H9 (cell line): ENCODE measurements around the gene SP110. TPM values are rescaled to one million over a fixed set of nuclear protein-coding genes. Genes with fewer than 3 reads are reported as not detected.

Experiments used
- DNase-seq: peaks from one replicate; pipeline ENCODE4 v3.0.0-alpha.2; 2017
- H2AFZ ChIP-seq: one replicate; pipeline ENCODE4 v1.6.1; 2013; ENCODE audit warnings: mild to moderate bottlenecking, low read length, control low read depth, moderate library complexity
- H2AK5ac ChIP-seq: 2 replicates; pipeline ENCODE4 v1.6.1; 2013; ENCODE audit warnings: low read length, control low read depth, mixed read lengths; ENCODE audit not compliant: insufficient read length
- H2BK120ac ChIP-seq: one replicate; pipeline ENCODE4 v1.6.1; 2013; ENCODE audit warnings: low read depth, mild to moderate bottlenecking, low read length, control low read depth, inconsistent platforms; ENCODE audit not compliant: poor library complexity, severe bottlenecking
- H2BK12ac ChIP-seq: 2 replicates; pipeline ENCODE4 v1.6.1; 2013; ENCODE audit warnings: low read length, control low read depth, mixed read lengths, low read depth; ENCODE audit not compliant: insufficient read length
- H2BK15ac ChIP-seq: 2 replicates; pipeline ENCODE4 v1.6.1; 2013; ENCODE audit warnings: low read depth, low read length, control low read depth
- H2BK20ac ChIP-seq: one replicate; pipeline ENCODE4 v1.6.1; 2013; ENCODE audit warnings: low read depth, mild to moderate bottlenecking, low read length, control low read depth, inconsistent platforms; ENCODE audit not compliant: poor library complexity, severe bottlenecking
- H2BK5ac ChIP-seq: 2 replicates; pipeline ENCODE4 v1.6.1; 2013; ENCODE audit warnings: low read length, control low read depth, mixed read lengths; ENCODE audit not compliant: insufficient read length
- H3K14ac ChIP-seq: 2 replicates; pipeline ENCODE4 v1.6.1; 2013; ENCODE audit warnings: low read length, control low read depth; ENCODE audit not compliant: insufficient read depth
- H3K18ac ChIP-seq: 2 replicates; pipeline ENCODE4 v1.6.1; 2013; ENCODE audit warnings: low read depth, mild to moderate bottlenecking, mixed read lengths, low read length, control low read depth; ENCODE audit not compliant: insufficient read length
- H3K23ac ChIP-seq: 2 replicates; pipeline ENCODE4 v1.6.1; 2013; ENCODE audit warnings: low read length, control low read depth, mixed read lengths, low read depth; ENCODE audit not compliant: insufficient read length
- H3K23me2 ChIP-seq: 2 replicates; pipeline ENCODE4 v1.6.1; 2013; ENCODE audit warnings: low read depth, mild to moderate bottlenecking, mixed read lengths, low read length, control low read depth; ENCODE audit not compliant: insufficient read length, poor library complexity, severe bottlenecking
- H3K27ac ChIP-seq: 2 replicates; pipeline ENCODE4 v1.5.1; 2013; ENCODE audit warnings: low read length, control low read depth, mixed read lengths, low read depth; ENCODE audit not compliant: insufficient read length
- H3K27me3 ChIP-seq: 2 replicates; pipeline ENCODE4 v1.6.1; 2013; ENCODE audit warnings: low read length, control low read depth, inconsistent platforms; ENCODE audit not compliant: insufficient read depth
- H3K4ac ChIP-seq: 2 replicates; pipeline ENCODE4 v1.6.1; 2013; ENCODE audit warnings: low read depth, mild to moderate bottlenecking, control low read depth, inconsistent platforms, low read length, moderate library complexity
- H3K4me1 ChIP-seq: 2 replicates; pipeline ENCODE4 v1.6.1; 2013; ENCODE audit warnings: low read length, control low read depth, inconsistent platforms; ENCODE audit not compliant: insufficient read depth
- H3K4me2 ChIP-seq: 2 replicates; pipeline ENCODE4 v1.6.1; 2013; ENCODE audit warnings: low read length, control low read depth, mixed read lengths; ENCODE audit not compliant: insufficient read length, insufficient read depth
- H3K56ac ChIP-seq: 2 replicates; pipeline ENCODE4 v1.6.1; 2013; ENCODE audit warnings: low read depth, mild to moderate bottlenecking, mixed read lengths, low read length, control low read depth; ENCODE audit not compliant: insufficient read length
- H3K79me1 ChIP-seq: 2 replicates; pipeline ENCODE4 v1.6.1; 2013; ENCODE audit warnings: low read depth, mild to moderate bottlenecking, moderate library complexity, low read length, control low read depth, inconsistent platforms; ENCODE audit not compliant: insufficient read depth, poor library complexity, severe bottlenecking
- H3K79me2 ChIP-seq: 2 replicates; pipeline ENCODE4 v1.6.1; 2013; ENCODE audit warnings: low read length, control low read depth, inconsistent platforms; ENCODE audit not compliant: insufficient read depth
- H3K9ac ChIP-seq: 2 replicates; pipeline ENCODE4 v1.6.1; 2013; ENCODE audit warnings: low read length, control low read depth, mixed read lengths; ENCODE audit not compliant: insufficient read length; ENCODE audit errors: extremely low read depth
- H3K9me3 ChIP-seq: one replicate; pipeline ENCODE4 v1.6.1; 2013; ENCODE audit warnings: low read depth, low read length, inconsistent platforms; ENCODE audit not compliant: control insufficient read depth
- H3T11ph ChIP-seq: one replicate; pipeline ENCODE4 v1.6.1; 2013; ENCODE audit warnings: mild to moderate bottlenecking, low read length, control low read depth, inconsistent platforms
- H4K20me1 ChIP-seq: one replicate; pipeline ENCODE4 v1.6.1; 2013; ENCODE audit not compliant: control insufficient read depth, insufficient read length, insufficient read depth
- H4K5ac ChIP-seq: 2 replicates; pipeline ENCODE4 v1.6.1; 2013; ENCODE audit warnings: low read depth, mild to moderate bottlenecking, mixed read lengths, low read length, control low read depth; ENCODE audit not compliant: insufficient read length
- H4K8ac ChIP-seq: replicated peaks from 2 replicates; pipeline ENCODE4 v1.6.1; 2013; ENCODE audit warnings: low read length, control low read depth, mixed read lengths, low read depth; ENCODE audit not compliant: insufficient read length
- H4K91ac ChIP-seq: 2 replicates; pipeline ENCODE4 v1.6.1; 2013; ENCODE audit warnings: low read depth, mild to moderate bottlenecking, moderate library complexity, mixed read lengths, low read length, control low read depth; ENCODE audit not compliant: insufficient read length
- H3K27ac Mint-ChIP-seq, 3 experiments: 2 replicates in 2 of 3; 3 replicates in 1 of 3; pipeline ENCODE4 v1.8.0; 2020 to 2021; ENCODE audit warnings: mixed read lengths in 3 of 3, mild to moderate bottlenecking in 1 of 3, moderate library complexity in 1 of 3
- H3K27me3 Mint-ChIP-seq: 2 replicates; pipeline ENCODE4 v1.8.0; 2021; ENCODE audit warnings: low read depth, mild to moderate bottlenecking, moderate library complexity, mixed read lengths
- H3K36me3 Mint-ChIP-seq, 3 experiments: 2 replicates in 2 of 3; 3 replicates in 1 of 3; pipeline ENCODE4 v1.8.0; 2020 to 2021; ENCODE audit warnings: low read depth in 3 of 3, mixed read lengths in 3 of 3; ENCODE audit not compliant: insufficient read depth in 1 of 3
- H3K4me1 Mint-ChIP-seq, 2 experiments: 2 replicates each; pipeline ENCODE4 v1.8.0; 2020; ENCODE audit warnings: mixed read lengths in 2 of 2
- H3K4me3 Mint-ChIP-seq, 2 experiments: 2 replicates in 1 of 2; 3 replicates in 1 of 2; pipeline ENCODE4 v1.8.0; 2020 to 2021; ENCODE audit warnings: mild to moderate bottlenecking in 2 of 2, mixed read lengths in 2 of 2, moderate library complexity in 1 of 2
- H3K9me3 Mint-ChIP-seq, 2 experiments: 2 replicates in 1 of 2; 3 replicates in 1 of 2; pipeline ENCODE4 v1.8.0; 2020; ENCODE audit warnings: mild to moderate bottlenecking in 2 of 2, mixed read lengths in 2 of 2, moderate library complexity in 1 of 2
- CTCF ChIP-seq: fragments of 200-600 bp; sonication (generic); conservative IDR thresholded peaks from 3 replicates; pipeline ENCODE4 v1.8.0; 2021; ENCODE audit warnings: antibody characterized with exemption, mild to moderate bottlenecking
- WGBS: extraction: QIAGEN DNeasy Blood & Tissue Kit; methylation state at CpG from one replicate; pipeline ENCODE4 v1.1.7; 2013; ENCODE audit warnings: missing lambda C conversion rate, low lambda C conversion rate, mixed read lengths; ENCODE audit not compliant: insufficient read length; ENCODE audit errors: extremely low coverage; 5-methylcytosine and 5-hydroxymethylcytosine counted together
- total RNA-seq: library from RNA; stranded (reverse); gene quantifications from 2 replicates; pipeline ENCODE4 v1.2.1, GENCODE V29; 2021

SP110 gene
- total RNA-seq, 1 experiment from 2014 or later: 3.7 TPM

GRCh38 chr2:230170532-230170931, 49.3 kb downstream of the SP110 start:
- Histone ChIP-seq H2AFZ (no peak overlapping the region), H3K27me3 (no peaks in the 10 kb centered on the region), H3K23ac (no peak overlapping the region), H4K91ac (no peak overlapping the region), H3K9me3 (no peaks in the 10 kb centered on the region), H3K9ac (no peak overlapping the region), H3K4me1 (no peaks in the 10 kb centered on the region), H4K20me1 (no peaks in the 10 kb centered on the region), H3K56ac (no peak overlapping the region), H3T11ph (no peak overlapping the region), H3K18ac (no peak overlapping the region), H4K5ac (no peak overlapping the region), H2BK12ac (no peak overlapping the region), H3K79me2 (no peaks in the 10 kb centered on the region), H2BK120ac (no peak overlapping the region), H3K79me1 (no peaks in the 10 kb centered on the region), H3K27ac (no peak overlapping the region), H3K23me2 (no peaks in the 10 kb centered on the region), H2BK15ac (no peak overlapping the region), H2AK5ac (no peak overlapping the region), H2BK5ac (no peak overlapping the region), H4K8ac (no peak overlapping the region), H3K14ac (no peak overlapping the region), H3K4me2 (no peak overlapping the region), H2BK20ac (no peak overlapping the region), H3K4ac (no peak overlapping the region)
- WGBS: no CpG with 5 or more reads among the region's 9 CpGs
- no peak overlapping the region; a peak in 1 of 7 replicates for H3K27ac Mint-ChIP-seq
- no peak for DNase-seq
- H3K27me3 Mint-ChIP-seq: no peaks in the 10 kb centered on the region
- no peak for TF ChIP-seq CTCF
- no peaks in the 10 kb centered on the region for H3K36me3 Mint-ChIP-seq
- H3K4me1 Mint-ChIP-seq: peaks cover 8 to 18% of the 10 kb centered on the region in 2 experiments
- no peaks in the 10 kb centered on the region for H3K9me3 Mint-ChIP-seq
- H3K4me3 Mint-ChIP-seq: no peak overlapping the region
